ENCODE measurements around the gene ANKS3.

The ANKS3 gene

DNA sequence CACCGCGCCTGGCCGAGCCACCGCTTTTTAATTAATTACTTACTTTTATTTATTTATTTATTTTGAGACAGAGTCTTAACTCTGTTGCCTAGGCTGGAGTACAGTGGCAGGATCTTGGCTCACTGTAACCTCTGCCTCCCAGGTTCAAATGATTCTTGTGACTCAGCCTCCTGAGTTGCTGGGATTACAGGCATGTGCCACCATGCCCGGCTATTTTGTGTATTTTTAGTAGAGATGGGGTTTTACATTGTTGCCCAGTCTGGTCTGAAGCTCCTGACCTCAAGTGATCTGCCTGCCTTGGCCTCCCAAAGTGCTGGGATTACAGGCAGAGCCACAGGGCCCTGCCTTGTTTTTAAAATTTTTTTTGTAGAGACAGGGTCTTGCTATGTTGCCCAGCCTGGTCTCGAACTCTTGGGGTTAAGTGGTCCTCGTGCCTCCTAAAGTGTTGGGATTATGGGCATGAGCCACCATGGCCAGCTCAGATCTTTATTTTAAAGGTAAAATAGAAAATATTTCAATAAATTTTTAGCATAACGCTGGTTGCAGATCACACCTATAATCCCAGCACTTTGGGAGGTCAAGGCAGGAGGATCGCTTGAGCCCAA lies 59.0 kb downstream of the ANKS3 start:
- H3K4me3 ChIP-seq (ENCODE audit: low read depth, low read length): no peak overlapping the region
- TF ChIP-seq, protein P1, sequence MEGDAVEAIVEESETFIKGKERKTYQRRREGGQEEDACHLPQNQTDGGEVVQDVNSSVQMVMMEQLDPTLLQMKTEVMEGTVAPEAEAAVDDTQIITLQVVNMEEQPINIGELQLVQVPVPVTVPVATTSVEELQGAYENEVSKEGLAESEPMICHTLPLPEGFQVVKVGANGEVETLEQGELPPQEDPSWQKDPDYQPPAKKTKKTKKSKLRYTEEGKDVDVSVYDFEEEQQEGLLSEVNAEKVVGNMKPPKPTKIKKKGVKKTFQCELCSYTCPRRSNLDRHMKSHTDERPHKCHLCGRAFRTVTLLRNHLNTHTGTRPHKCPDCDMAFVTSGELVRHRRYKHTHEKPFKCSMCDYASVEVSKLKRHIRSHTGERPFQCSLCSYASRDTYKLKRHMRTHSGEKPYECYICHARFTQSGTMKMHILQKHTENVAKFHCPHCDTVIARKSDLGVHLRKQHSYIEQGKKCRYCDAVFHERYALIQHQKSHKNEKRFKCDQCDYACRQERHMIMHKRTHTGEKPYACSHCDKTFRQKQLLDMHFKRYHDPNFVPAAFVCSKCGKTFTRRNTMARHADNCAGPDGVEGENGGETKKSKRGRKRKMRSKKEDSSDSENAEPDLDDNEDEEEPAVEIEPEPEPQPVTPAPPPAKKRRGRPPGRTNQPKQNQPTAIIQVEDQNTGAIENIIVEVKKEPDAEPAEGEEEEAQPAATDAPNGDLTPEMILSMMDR (IDR thresholded peaks at IDR 0.05; ENCODE audit: low read depth, low read length): no peak

DNA sequence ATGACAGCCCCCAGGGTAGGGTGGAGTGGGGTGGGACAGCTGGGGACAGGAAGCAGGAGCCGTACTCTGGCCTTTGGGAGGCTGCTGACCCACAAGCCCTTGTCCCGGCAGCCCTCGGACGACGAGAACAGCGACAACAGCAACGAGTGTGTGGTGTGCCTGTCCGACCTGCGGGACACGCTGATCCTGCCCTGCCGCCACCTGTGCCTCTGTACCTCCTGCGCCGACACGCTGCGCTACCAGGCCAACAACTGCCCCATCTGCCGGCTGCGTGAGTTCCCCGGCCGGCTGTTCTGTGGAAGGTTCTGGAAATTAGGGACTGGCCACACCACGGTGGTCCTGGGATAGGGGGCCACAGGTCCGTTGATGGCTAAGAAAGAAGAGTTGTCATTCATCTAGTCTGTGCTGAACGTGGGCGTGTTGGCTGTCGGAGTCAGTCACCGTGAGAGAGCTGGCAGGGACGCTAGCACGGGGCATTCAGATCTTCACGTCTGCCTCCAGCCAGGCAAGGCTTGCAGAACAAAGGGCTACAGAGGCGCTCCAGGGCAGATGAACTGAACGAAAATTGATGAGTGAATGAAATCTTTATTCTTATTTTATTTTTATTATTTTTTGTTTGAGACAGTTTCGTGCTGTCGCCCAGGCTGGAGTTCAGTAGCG lies 60.6 kb downstream of the ANKS3 start:
- H3K4me3 ChIP-seq (ENCODE audit: low read depth, low read length): no peak overlapping the region
- TF ChIP-seq, protein P1 (IDR thresholded peaks at IDR 0.05; ENCODE audit: low read depth, low read length): no peak

DNA sequence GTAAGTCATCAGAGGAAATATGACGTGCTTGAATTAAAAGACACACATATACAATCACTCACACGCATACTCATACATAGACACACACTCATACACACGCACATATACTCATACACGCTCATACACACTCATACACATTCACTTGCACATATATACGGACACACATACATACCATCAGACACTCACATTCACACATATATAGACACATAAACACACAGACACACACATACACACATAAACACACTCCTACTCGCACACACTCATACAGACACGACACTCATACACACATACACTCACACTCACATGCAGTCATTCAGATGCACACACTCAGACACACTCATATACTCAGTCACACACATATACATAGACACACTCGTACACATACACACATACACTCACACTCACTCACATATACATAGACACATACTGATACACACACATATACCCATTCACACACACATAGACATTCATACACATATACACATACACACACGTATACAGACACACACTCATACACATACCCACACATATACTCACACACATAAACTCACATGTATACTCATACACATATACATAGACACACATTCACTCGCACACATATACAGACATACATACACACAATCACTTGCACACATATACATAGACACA lies 65.6 kb downstream of the ANKS3 start:
- TF ChIP-seq, protein P1 (IDR thresholded peaks at IDR 0.05; ENCODE audit: low read depth, low read length): no peak

DNA sequence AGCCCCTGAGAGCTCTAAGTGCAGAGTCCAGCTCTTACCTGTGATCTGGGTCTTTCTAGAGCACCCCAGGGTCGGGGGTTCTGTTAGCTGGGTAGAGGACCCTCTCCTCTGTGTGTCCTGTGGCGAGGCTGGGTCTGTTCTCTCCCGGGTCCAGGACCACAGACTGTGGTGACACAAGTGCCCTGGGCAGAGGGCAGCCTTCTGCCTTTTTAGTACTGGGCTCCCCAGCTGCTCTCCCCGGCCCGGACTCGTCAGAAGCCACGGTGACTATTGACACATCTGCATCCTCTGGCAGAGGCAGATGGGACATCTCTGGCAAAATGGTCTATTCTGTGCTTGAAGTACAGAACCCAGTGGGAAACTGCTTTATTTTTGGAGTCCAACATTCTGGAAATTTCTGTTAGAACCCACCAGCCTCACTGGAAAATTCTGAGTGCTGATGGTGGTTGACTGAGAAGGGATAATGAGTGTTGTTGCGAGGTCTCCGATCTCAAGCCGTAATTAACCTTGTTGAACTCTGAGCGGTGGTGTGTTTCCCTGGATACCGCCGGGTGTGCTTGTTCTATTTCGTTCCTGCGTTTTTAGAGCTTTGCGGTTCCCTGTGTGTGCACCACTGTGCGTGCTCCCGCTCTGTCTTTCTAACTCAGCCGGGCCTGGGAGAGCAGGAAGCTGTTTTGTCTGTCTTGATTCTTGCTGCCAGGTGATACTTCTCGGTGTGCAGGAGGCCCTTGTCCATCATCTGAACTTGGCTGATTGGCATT lies 66.7 kb downstream of the ANKS3 start:
- TF ChIP-seq, protein P1 (IDR thresholded peaks at IDR 0.05; ENCODE audit: low read depth, low read length): no peak
- no peak overlapping the region for H3K4me3 ChIP-seq (ENCODE audit: low read depth, low read length)

More for the DNA sequence above, 65.6 kb downstream of the ANKS3 start:
- H3K4me3 ChIP-seq (ENCODE audit: low read depth, low read length): no peak overlapping the region

DNA sequence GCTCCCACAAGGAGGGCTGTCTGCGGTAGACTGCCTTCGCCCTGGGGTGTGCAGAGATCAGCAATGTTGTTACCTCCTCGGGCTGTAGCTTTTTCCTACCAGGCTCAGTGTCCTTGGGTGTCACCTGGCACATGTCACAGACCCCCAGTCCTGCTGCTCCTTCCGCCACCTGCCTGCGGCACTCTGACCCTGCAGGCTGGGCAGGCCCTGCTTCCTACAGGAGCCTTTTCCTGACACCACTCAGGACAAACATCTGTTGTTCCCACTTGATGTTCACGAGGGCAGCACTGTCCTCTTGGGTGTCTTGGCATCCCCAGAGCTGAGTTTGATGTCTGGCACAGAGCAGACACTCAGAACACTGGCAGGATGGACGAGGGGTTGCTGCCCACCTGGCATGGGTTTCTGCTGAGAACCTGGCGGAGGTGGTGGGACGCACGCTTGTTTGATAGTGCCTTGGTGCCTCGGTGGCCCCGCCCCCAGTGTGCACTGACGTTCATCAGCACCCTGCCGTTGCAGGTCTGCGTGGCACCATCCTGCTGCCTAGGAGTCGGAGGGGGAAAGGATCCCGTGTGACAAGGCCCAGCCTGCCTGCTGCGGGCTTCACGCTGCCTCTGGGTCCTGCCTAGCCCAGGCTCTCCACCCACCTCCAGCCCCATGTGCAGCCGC lies 67.4 kb downstream of the ANKS3 start:
- H3K4me3 ChIP-seq (ENCODE audit: low read depth, low read length): no peak overlapping the region
- TF ChIP-seq, protein P1 (IDR thresholded peaks at IDR 0.05; ENCODE audit: low read depth, low read length): no peak

DNA sequence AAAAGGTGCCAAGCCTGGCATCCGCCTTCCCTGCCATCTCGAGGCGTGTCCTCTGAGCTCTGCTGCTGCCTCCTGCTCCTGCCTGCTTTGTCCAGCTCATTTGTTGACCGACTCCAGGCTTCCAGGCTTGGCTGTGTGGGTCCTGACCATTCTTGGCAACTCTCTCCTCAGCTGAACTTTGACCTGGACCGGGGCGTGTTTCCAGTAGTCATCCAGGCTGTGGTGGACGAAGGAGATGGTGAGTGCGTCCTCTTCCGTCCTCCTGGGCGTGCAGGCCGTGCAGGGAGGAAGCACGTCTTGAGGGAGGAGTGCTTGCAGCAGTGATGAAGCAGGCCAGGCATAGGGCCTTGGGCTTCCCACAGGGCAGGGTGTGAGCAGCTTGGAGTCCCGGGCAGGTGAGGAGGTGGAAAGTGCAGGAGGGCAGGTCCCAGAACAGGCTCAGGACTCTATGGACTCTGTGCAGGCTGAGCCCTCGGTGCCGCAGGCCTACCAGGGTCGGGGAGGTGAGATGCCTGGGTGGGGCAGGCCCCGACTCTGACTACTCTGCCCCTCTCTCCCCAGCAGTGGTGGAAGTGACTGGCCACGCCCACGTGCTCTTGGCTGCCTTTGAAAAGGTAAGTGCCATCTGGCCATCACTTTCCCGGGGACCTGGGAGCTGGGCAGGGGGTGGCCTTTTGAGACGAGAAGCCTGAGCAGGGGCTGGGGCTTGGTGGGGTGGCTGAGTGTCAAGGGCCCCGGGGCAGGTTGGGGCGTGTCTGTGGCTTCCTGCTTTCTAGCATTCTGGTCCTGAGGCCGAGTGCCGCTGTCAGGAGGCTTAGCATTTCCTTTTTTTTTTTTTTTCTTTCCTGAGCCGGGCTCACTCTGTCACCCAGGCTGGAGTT lies 69.3 kb downstream of the ANKS3 start:
- H3K4me3 ChIP-seq (ENCODE audit: low read depth, low read length): no peak overlapping the region
- TF ChIP-seq, protein P1 (IDR thresholded peaks at IDR 0.05; ENCODE audit: low read depth, low read length): no peak
